Raji (cell line): ENCODE data around the gene NKAPL.
A peak's percentile ranks its signal among the peaks of the same experiment; 100 is the strongest.

Experiments used
- POLR2A ChIP-seq: IDR thresholded peaks from 2 replicates; pipeline ENCODE4 v1.6.1; 2011; ENCODE audit warnings: low read depth, low read length, control low read depth; ENCODE audit not compliant: insufficient read depth

Gene NKAPL

GRCh38 chr6:28258877-28259777, at the start of gene NKAPL:
NKAPL (plus strand) TSS chr6:28259297; CDS start chr6:28259372, 75 bp downstream.
- TF ChIP-seq POLR2A, result no peak

- TF ChIP-seq POLR2A, result no peak
These were observed 49.2 kb upstream of the NKAPL start for GRCh38 chr6:28209753-28210535.

- no peak for TF ChIP-seq POLR2A
These were observed 47.1 kb upstream of the NKAPL start for GRCh38 chr6:28211840-28212509.

- 0 out of 2 replicates have a peak, but pooled peaks have one; percentile 19 for TF ChIP-seq POLR2A
These were observed 46.4 kb upstream of the NKAPL start for GRCh38 chr6:28212510-28213212.

- TF ChIP-seq POLR2A, result no peak
These were observed 45.9 kb upstream of the NKAPL start for GRCh38 chr6:28213213-28213523.

GRCh38 chr6:28215425-28215824, 43.7 kb upstream of the NKAPL start:
- no peak for TF ChIP-seq POLR2A

- no peak for TF ChIP-seq POLR2A
These were observed 41.2 kb upstream of the NKAPL start for GRCh38 chr6:28217890-28218289.

- TF ChIP-seq POLR2A, result no peak
These were observed 40.5 kb upstream of the NKAPL start for GRCh38 chr6:28218312-28219248.

GRCh38 chr6:28220257-28221133, 38.6 kb upstream of the NKAPL start:
- no peak for TF ChIP-seq POLR2A

- TF ChIP-seq POLR2A, result no peak
These were observed 34.7 kb upstream of the NKAPL start for GRCh38 chr6:28224131-28225055.

GRCh38 chr6:28225056-28225834, 33.9 kb upstream of the NKAPL start, which contains the start of gene ZSCAN9:
ZSCAN9 (plus strand) TSS chr6:28225275; CDS start chr6:28227085, 1,810 bp downstream.
- 0 out of 2 replicates have a peak, but pooled peaks have one; percentile 28 for TF ChIP-seq POLR2A
